ENCODE measurements around the gene TPM2.
"Not testable (repeated sequence)": the region's sequence is repeated elsewhere in the genome, so short reads cannot be mapped to it uniquely, and the experiment has no call there.

Gene TPM2

DNA sequence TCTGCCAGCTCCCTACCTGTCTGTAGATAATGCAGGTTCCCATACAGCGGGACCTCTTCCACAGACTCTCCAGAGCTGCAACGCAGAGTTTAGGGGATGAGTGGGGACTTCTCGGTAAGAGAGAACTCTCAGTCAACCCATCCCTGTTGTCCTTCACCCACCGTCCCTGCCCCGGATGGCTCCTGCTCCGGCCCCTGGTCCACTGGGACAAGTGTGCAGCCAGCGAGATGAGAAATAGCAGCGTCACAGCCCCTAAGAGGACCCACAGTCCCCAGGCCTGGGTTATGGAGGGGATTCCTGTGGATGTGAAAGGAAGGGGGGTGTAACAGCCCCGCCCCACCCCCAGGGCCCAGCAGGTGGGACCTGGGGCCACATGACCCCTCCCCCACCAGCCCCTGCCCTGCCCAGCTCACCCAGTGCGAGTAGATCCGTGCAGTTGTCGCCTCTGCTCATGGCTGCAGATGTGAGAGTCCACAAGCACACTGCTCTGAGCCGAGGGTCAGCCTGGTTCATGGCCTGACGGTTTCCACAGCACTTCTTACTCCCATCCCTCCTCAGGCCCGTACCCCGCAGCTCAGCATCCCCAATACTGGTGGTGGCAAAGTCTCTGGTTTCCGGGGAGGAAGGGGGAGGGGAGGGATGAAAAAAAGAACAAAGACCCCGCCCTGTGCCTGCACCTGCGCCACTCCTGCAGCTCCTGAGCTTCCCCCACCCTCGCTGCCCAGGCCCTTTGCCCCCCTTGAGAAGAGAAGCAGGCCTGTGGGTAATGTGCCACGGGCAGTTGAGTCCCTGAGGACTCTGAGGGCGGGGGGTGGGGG is 39.2 kb downstream of the TPM2 start, which contains the start of gene SIT1:
Gene SIT1, minus strand, starts transcription at position 591 of the 818 bp plus-strand sequence. Its CDS starts 78 bp downstream, at position 513.
- no peak for DNase-seq

- no peak for DNase-seq
These were observed 40.0 kb downstream of the TPM2 start for GRCh38 chr9:35649431-35650340.

- DNase-seq: peak; percentile 63
These were observed 43.0 kb downstream of the TPM2 start for GRCh38 chr9:35646533-35647265.

- no peak for DNase-seq
These were observed 43.6 kb downstream of the TPM2 start for GRCh38 chr9:35646153-35646532.

GRCh38 chr9:35645736-35646135 is 44.0 kb downstream of the TPM2 start:
- not testable (repeated sequence) for DNase-seq

- DNase-seq: no peak
These were observed 46.7 kb downstream of the TPM2 start for GRCh38 chr9:35643046-35643445.

- DNase-seq: not testable (repeated sequence)
These were observed 48.2 kb downstream of the TPM2 start for GRCh38 chr9:35641478-35641877.

DNA sequence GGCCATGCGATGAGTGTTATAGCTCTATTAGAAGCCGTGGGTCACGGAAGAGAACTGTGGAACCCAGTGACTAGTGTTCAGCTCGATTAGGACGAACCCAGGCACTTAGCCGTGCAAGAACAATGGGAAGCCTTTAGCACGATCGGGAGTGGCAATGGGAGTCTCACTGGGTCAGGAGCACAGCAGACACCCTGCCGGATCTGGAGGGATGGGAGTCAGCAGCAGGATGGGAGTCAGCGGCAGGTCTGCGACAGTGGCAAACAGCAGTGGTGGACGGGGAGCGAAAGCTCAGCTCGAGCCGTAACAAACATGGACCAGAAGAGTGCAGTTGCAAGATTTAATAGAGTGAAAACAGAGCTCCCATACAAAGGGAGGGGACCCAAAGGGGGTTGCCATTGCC is 49.3 kb downstream of the TPM2 start:
- DNase-seq: not testable (repeated sequence)

DNA sequence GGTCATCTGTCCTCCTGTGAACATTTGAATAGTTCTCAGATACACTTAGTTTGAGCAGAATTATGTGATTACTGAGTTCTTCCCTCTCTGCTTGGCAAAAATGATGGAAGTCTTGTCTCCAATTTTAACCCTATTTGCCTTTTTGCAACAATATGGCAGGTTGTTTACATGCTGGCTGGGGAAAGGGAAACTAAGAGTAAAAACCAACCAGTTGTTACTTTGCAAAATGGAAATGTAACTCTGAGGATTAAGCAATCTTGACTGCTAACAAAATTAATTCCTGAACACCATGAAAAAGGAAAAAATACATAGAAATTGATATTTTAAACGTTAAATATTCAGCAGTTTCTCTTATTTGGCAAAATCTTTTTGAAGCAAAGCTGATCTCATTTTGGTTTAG is 50.1 kb downstream of the TPM2 start:
- no peak for DNase-seq

DNA sequence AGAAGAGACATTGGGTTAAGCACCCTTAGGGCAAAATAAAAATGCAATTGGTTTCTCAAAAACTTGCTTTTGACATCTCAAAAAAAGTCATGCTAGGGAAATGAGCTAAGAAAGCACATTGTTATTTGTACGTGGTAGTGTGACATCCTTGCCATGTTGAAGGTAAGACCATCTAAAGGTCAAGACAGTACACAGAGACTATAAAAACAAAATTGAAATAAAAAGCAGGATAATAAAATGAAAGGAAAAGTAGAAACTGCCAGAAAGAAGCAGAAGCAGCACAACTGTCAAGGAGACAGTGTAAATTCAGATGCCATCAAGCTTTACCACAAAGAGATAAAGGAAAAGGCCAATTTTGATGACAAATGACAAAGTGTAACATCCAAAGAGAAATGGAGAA is 50.5 kb downstream of the TPM2 start:
- not testable (repeated sequence) for DNase-seq

GRCh38 chr9:35638751-35639150 is 51.0 kb downstream of the TPM2 start:
- DNase-seq: not testable (repeated sequence)

GRCh38 chr9:35637427-35637955 is 52.2 kb downstream of the TPM2 start:
- not testable (repeated sequence) for DNase-seq

DNA sequence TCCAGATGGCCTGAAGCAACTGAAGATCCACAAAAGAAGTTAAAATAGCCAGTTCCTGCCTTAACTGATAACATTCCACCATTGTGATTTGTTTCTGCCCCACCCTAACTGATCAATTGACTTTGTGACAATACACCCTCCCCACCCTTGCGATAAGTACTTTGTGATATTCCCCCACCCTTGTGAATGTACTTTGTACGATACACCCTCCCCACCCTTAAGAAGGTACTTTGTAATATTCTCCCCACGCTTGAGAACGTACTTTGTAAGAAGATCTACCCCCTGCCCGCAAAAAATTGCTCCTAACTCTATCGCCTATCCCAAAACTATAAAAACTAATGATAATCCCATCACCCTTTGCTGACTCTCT is 52.9 kb downstream of the TPM2 start:
- DNase-seq: not testable (repeated sequence)

GRCh38 chr9:35636135-35636876 is 53.4 kb downstream of the TPM2 start:
- DNase-seq: no peak

DNA sequence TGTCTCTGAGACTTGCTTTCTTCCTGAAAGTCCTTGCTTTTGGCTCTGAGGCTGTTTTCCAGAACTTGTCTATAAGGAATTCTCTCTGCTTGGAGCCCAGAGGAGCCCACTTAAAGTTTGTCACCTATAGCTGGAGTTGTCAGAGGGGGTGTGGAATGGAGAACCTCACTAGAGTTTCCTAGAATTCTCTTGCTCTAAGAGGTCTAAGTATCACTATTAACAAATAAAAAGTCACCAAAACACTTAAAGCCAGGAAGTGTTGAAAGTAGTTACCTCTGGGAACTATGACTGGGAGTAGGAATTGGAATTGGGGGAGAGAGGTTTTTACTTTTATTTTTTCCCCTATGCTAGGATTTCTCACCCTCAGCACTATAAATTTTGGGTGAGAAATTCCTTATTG is 54.0 kb downstream of the TPM2 start:
- no peak for DNase-seq
